ENCODE measurements around the gene ENTPD7.
"Not testable (repeated sequence)": the region's sequence is repeated elsewhere in the genome, so short reads cannot be mapped to it uniquely, and the experiment has no call there.

Gene ENTPD7

DNA sequence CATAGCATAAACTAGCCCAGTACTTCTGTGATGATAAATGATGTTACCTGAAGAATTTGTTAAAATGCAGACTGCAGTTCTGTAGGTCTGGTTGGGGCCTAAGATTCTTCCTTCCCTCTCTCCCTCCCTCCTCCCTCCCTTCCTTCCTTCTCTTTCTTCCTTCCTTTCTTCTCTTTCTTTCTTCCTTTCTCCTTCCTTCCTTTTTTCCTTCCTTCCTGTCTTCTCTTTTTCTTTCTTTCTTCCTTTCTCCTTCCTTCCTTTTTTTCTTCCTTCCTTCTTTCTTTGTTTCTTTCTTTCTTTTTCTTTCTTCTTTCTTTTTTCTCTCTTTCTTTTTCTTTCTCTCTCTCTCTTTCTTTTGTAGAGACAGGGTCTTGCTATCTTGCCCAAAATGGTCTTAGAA, 35.4 kb upstream of the ENTPD7 start:
- DNase-seq (ENCODE audit: low spot score): no peak
- in situ Hi-C loops (cut with MboI; ENCODE audit: low sequenced_read_pairs, unreplicated experiment): no loop called here
- TF ChIP-seq, protein P1, sequence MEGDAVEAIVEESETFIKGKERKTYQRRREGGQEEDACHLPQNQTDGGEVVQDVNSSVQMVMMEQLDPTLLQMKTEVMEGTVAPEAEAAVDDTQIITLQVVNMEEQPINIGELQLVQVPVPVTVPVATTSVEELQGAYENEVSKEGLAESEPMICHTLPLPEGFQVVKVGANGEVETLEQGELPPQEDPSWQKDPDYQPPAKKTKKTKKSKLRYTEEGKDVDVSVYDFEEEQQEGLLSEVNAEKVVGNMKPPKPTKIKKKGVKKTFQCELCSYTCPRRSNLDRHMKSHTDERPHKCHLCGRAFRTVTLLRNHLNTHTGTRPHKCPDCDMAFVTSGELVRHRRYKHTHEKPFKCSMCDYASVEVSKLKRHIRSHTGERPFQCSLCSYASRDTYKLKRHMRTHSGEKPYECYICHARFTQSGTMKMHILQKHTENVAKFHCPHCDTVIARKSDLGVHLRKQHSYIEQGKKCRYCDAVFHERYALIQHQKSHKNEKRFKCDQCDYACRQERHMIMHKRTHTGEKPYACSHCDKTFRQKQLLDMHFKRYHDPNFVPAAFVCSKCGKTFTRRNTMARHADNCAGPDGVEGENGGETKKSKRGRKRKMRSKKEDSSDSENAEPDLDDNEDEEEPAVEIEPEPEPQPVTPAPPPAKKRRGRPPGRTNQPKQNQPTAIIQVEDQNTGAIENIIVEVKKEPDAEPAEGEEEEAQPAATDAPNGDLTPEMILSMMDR (IDR thresholded peaks at IDR 0.05; ENCODE audit: borderline replicate concordance, control extremely low read depth, extremely low read depth, insufficient read depth, missing control alignments): no peak

DNA sequence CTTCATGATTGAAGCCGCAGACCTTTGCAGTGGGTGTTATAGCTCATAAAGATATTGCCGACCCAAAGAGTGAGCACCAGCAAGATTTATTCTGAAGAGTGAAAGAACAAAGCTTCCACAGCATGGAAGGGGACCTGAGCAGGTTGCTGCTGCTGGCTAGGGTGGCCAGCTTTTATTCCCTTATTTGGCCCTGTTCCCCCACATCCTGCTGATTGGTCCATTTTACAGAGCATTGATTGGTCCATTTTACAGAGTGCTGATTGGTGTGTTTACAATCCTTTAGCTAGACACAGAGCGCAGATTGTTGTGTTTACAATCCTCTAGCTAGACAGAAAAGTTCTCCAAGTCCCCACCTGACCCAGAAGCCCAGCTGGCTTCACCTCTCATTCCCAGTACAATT, 34.2 kb upstream of the ENTPD7 start:
- DNase-seq (ENCODE audit: low spot score); in situ Hi-C loops (cut with MboI; ENCODE audit: low sequenced_read_pairs, unreplicated experiment): not testable (repeated sequence)

DNA sequence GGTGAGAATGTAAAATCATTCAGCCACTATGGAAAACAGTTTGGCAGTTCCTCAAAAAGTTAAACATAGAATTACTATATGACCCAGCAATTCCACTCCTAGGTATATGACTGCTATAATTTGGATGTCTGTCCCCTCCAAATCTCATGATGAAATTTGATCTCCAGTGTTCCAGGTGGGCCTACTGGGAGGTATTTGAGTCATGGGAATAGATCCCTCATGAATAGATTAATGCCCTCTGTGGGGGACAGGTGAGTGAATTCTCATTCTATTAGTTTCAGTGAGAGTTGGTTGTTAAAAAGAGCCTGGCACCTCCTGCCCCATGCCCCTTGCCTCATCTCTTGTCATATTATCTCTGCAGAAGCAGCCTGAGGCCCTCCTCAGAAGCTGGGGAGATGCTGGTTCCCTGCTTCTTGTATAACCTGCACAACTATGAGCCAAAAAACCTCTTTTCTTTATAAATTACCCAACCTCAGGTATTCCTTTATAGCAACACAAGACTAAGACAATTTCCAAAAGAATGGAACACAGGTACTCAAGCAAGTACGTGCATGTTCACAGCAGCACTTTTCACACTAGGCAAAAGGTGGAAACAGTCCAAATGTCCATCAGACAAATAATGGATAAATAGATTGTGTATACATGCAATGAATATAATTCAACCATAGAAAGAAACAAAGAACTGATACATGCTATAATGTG, 30.2 kb upstream of the ENTPD7 start:
- TF ChIP-seq, protein P1 (IDR thresholded peaks at IDR 0.05; ENCODE audit: borderline replicate concordance, control extremely low read depth, extremely low read depth, insufficient read depth, missing control alignments): no peak

DNA sequence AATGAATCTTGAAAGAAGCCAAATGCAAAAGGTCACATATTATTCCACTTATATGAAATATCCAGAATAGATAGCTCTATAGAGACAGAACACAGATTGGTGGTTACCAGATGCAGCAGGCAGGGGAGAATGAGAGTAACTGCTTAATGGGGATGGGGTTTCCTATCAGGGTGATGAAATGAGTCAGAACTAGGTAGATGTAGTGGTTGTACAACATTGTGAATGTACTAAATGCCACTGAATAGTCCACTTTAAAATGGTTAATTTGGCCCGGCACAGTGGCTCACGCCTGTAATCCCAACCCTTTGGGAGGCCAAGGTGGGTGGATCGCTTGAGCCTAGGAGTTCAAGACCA, 29.7 kb upstream of the ENTPD7 start:
- TF ChIP-seq, protein P1 (IDR thresholded peaks at IDR 0.05; ENCODE audit: borderline replicate concordance, control extremely low read depth, extremely low read depth, insufficient read depth, missing control alignments): no peak
- in situ Hi-C loops (cut with MboI; ENCODE audit: low sequenced_read_pairs, unreplicated experiment): no loop called here
- no peak for DNase-seq (ENCODE audit: low spot score)

More for the DNA sequence above, 30.2 kb upstream of the ENTPD7 start:
- DNase-seq (ENCODE audit: low spot score): no peak
- in situ Hi-C loops (cut with MboI; ENCODE audit: low sequenced_read_pairs, unreplicated experiment): no loop called here

DNA sequence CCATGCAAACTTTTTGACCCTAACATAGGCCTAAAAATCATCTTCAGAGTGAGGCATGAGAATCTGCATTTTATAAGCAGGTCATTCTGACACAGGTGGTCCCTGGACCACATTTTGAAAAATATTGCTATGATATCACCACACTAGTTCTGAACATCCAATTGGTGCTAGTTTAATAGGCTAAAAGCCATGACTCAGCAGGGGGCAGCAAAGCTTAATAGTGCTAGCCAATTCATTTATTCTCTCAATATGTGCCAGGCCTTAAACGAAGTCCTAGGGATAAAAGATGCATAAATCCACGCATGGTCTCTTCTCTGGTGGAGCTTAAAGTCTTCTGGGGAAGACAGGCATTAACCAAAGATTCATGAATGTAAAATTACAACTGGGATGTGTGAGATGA, 28.9 kb upstream of the ENTPD7 start:
- DNase-seq (ENCODE audit: low spot score): no peak
- TF ChIP-seq, protein P1 (IDR thresholded peaks at IDR 0.05; ENCODE audit: borderline replicate concordance, control extremely low read depth, extremely low read depth, insufficient read depth, missing control alignments): peak; percentile 29
- in situ Hi-C loops (cut with MboI; ENCODE audit: low sequenced_read_pairs, unreplicated experiment): no loop called here

DNA sequence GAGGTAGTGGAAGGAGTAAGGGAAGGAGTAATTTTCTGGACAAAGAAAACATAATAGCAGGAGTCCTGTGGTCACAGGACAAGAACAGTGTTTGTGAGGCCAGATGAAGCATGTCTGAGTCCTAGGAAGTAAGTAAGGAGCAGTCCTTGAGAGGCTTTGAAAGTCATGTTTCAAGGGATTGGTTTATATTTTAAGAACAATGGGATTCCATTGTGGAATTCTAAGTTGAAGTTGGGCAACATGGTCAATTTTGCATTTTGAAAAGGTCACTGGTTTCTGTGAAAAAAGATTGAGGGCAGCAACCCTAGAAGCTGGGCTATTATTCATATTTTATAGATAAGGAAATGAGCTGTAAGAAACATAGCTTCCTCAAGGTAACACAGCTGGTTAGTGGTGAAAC, 28.3 kb upstream of the ENTPD7 start:
- DNase-seq (ENCODE audit: low spot score): no peak
- TF ChIP-seq, protein P1 (IDR thresholded peaks at IDR 0.05; ENCODE audit: borderline replicate concordance, control extremely low read depth, extremely low read depth, insufficient read depth, missing control alignments): no peak
- in situ Hi-C loops (cut with MboI; ENCODE audit: low sequenced_read_pairs, unreplicated experiment): no loop called here

DNA sequence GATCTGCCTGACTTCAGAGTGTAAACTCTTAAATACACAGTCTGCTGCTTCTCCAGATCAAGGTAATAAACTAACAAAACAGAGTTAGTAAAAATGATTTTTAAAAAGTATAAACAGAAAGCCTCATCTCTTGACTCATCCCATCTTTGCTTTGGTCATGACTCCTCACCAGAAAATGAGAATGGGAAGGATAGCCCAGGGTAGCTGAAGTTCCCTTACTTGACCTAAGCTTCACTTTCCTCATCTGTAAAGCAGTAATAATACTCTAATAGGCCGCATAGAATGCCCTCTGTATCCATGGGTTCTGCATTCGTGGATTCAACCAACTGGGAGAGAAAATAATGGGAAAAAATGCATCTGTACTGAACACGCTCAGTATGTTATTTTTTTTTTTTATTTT, 27.8 kb upstream of the ENTPD7 start:
- DNase-seq (ENCODE audit: low spot score): no peak
- in situ Hi-C loops (cut with MboI; ENCODE audit: low sequenced_read_pairs, unreplicated experiment): no loop called here
- TF ChIP-seq, protein P1 (IDR thresholded peaks at IDR 0.05; ENCODE audit: borderline replicate concordance, control extremely low read depth, extremely low read depth, insufficient read depth, missing control alignments): no peak

Data from GM13976 (cell line).